Measurements from ENCODE around the gene COPZ2.
"Not testable (repeated sequence)": the region's sequence is repeated elsewhere in the genome, so short reads cannot be mapped to it uniquely, and the experiment has no call there.

Gene COPZ2

GRCh38 chr17:48055531-48056245 lies 18.1 kb upstream of the COPZ2 start:
- no peak for DNase-seq (ENCODE audit: low spot score)

GRCh38 chr17:48054238-48055185 lies 16.9 kb upstream of the COPZ2 start:
- DNase-seq (ENCODE audit: low spot score), result no peak

- DNase-seq (ENCODE audit: low spot score), result no peak
These were observed 16.2 kb upstream of the COPZ2 start for GRCh38 chr17:48053758-48054237.

GRCh38 chr17:48052956-48053757 lies 15.6 kb upstream of the COPZ2 start:
- peak; percentile 56 for DNase-seq (ENCODE audit: low spot score)

GRCh38 chr17:48051706-48052486 lies 14.3 kb upstream of the COPZ2 start:
- peak; percentile 65 for DNase-seq (ENCODE audit: low spot score)

- DNase-seq (ENCODE audit: low spot score), result no peak
These were observed 13.7 kb upstream of the COPZ2 start for GRCh38 chr17:48051283-48051682.

GRCh38 chr17:48048384-48049126 lies 11.0 kb upstream of the COPZ2 start:
- DNase-seq (ENCODE audit: low spot score), result peak; percentile 85

GRCh38 chr17:48047741-48048383 lies 10.3 kb upstream of the COPZ2 start, which contains the start of gene NFE2L1:
Gene NFE2L1 (plus strand): TSS chr17:48048359. CDS start chr17:48051119, 2,760 bp downstream.
- DNase-seq (ENCODE audit: low spot score), result peak; percentile 98

GRCh38 chr17:48047113-48047740 lies 9.6 kb upstream of the COPZ2 start:
- DNase-seq (ENCODE audit: low spot score), result no peak

GRCh38 chr17:48046296-48046695 lies 8.7 kb upstream of the COPZ2 start:
- no peak for DNase-seq (ENCODE audit: low spot score)

GRCh38 chr17:48045316-48046001 lies 7.9 kb upstream of the COPZ2 start:
- no peak for DNase-seq (ENCODE audit: low spot score)

GRCh38 chr17:48044851-48045250 lies 7.3 kb upstream of the COPZ2 start:
- DNase-seq (ENCODE audit: low spot score), result no peak

- no peak for DNase-seq (ENCODE audit: low spot score)
These were observed 5.6 kb upstream of the COPZ2 start for GRCh38 chr17:48043176-48043575.

- DNase-seq (ENCODE audit: low spot score), result no peak
These were observed 1.1 kb upstream of the COPZ2 start for GRCh38 chr17:48038687-48039086.

- DNase-seq (ENCODE audit: low spot score), result no peak
These were observed 284 bp upstream of the COPZ2 start for GRCh38 chr17:48037838-48038323.

GRCh38 chr17:48036693-48037035 lies 933 bp downstream of the COPZ2 start:
- no peak for DNase-seq (ENCODE audit: low spot score)

GRCh38 chr17:48034734-48035133 lies 2.9 kb downstream of the COPZ2 start:
- not testable (repeated sequence) for DNase-seq (ENCODE audit: low spot score)

GRCh38 chr17:48031966-48032365 lies 5.6 kb downstream of the COPZ2 start:
- no peak for DNase-seq (ENCODE audit: low spot score)

GRCh38 chr17:48030531-48030930 lies 7.1 kb downstream of the COPZ2 start:
- DNase-seq (ENCODE audit: low spot score), result no peak

Measured in hepatic stellate cell (primary cell).